A673 (cell line): Measurements from ENCODE around the gene MGST2.

Experiments used
- CTCF ChIP-seq: fragments of 300-800, 200-600 bp; sonication (generic); conservative IDR thresholded peaks from 2 replicates; pipeline ENCODE4 v1.5.1; 2017; ENCODE audit warnings: low read depth, mild to moderate bottlenecking, antibody characterized with exemption, low read length, moderate library complexity, mixed read lengths
- EZH2 ChIP-seq: fragments of 200-600 bp; sonication (generic); IDR thresholded peaks from 2 replicates; pipeline ENCODE4 v1.6.1; 2017; ENCODE audit warnings: borderline replicate concordance, low read depth, mild to moderate bottlenecking, mixed read lengths, antibody characterized with exemption, low read length; ENCODE audit not compliant: poor library complexity, severe bottlenecking

- TF ChIP-seq CTCF (no peak), EZH2 (no peak)
Measured at GRCh38 chr4:139744232-139744631, 78.6 kb downstream of the MGST2 start.
